Endodermal cell (in vitro differentiated cells): ENCODE data around the gene LAMP1. TPM values are rescaled to one million over a fixed set of nuclear protein-coding genes. Genes with fewer than 3 reads are reported as not detected.

Experiments
- DNase-seq: peaks from one replicate; pipeline ENCODE4 v3.0.0-alpha.2; 2017
- H3K27ac ChIP-seq: 2 replicates; pipeline ENCODE4 v1.5.1; 2013; ENCODE audit warnings: mild to moderate bottlenecking, low read depth, low read length, moderate library complexity
- H3K27me3 ChIP-seq: 2 replicates; pipeline ENCODE4 v1.6.1; 2013; ENCODE audit warnings: mild to moderate bottlenecking, low read length, moderate library complexity; ENCODE audit not compliant: insufficient read depth, control insufficient read depth, poor library complexity, severe bottlenecking
- H3K36me3 ChIP-seq: 2 replicates; pipeline ENCODE4 v1.7.0; 2013; ENCODE audit warnings: mild to moderate bottlenecking, low read length, moderate library complexity; ENCODE audit not compliant: control insufficient read depth, insufficient read depth
- H3K4me1 ChIP-seq: one replicate; pipeline ENCODE4 v1.7.0; 2013; ENCODE audit warnings: low read length; ENCODE audit not compliant: control insufficient read depth, insufficient read depth
- H3K4me3 ChIP-seq: 2 replicates; pipeline ENCODE4 v1.5.1; 2013; ENCODE audit warnings: mild to moderate bottlenecking, low read length, moderate library complexity
- H3K9ac ChIP-seq: 2 replicates; pipeline ENCODE4 v1.6.1; 2013; ENCODE audit warnings: mild to moderate bottlenecking, low read length, moderate library complexity; ENCODE audit not compliant: poor library complexity, severe bottlenecking; ENCODE audit errors: extremely low read depth
- H3K9me3 ChIP-seq: 2 replicates; pipeline ENCODE4 v1.6.1; 2013; ENCODE audit warnings: mild to moderate bottlenecking, low read length, moderate library complexity; ENCODE audit not compliant: control insufficient read depth
- H3K27ac Mint-ChIP-seq: 2 replicates; pipeline ENCODE4 v1.8.0; 2020; ENCODE audit warnings: mixed read lengths
- H3K27me3 Mint-ChIP-seq: 2 replicates; pipeline ENCODE4 v1.8.0; 2021; ENCODE audit warnings: mild to moderate bottlenecking, mixed read lengths; ENCODE audit not compliant: insufficient read depth
- H3K36me3 Mint-ChIP-seq: 2 replicates; pipeline ENCODE4 v1.8.0; 2020; ENCODE audit warnings: low read depth, mixed read lengths
- H3K4me1 Mint-ChIP-seq: 2 replicates; pipeline ENCODE4 v1.8.0; 2020; ENCODE audit warnings: mixed read lengths
- H3K4me3 Mint-ChIP-seq: 2 replicates; pipeline ENCODE4 v1.8.0; 2020; ENCODE audit warnings: mild to moderate bottlenecking, moderate library complexity, mixed read lengths
- H3K9me3 Mint-ChIP-seq: 2 replicates; pipeline ENCODE4 v1.8.0; 2020; ENCODE audit warnings: mild to moderate bottlenecking, mixed read lengths
- WGBS, 2 experiments: methylation state at CpG; one replicate each; pipeline versions ENCODE4 v1.1.5 to v1.1.7; 2013; ENCODE audit warnings: missing lambda C conversion rate in 2 of 2, mixed read lengths in 1 of 2; ENCODE audit not compliant: insufficient coverage in 1 of 2, insufficient read length in 1 of 2; 5-methylcytosine and 5-hydroxymethylcytosine counted together
- total RNA-seq, 2 donors: library from RNA; stranded (reverse); fragmentation: NEBNext Ultra II Directional in 1 of 2; extraction: Animal tissue kit (Norgen Biotek cat#: 25700) in 1 of 2; gene quantifications; 2 replicates in 1 of 2; 3 replicates in 1 of 2; pipeline ENCODE4 v1.2.1, GENCODE V29; 2021
- TF ChIP-seq, protein P1 (sequence below): fragments of 200-600 bp; sonication (generic); conservative IDR thresholded peaks from 2 replicates; pipeline ENCODE4 v1.5.0; 2021; ENCODE audit warnings: antibody characterized with exemption, mild to moderate bottlenecking

The LAMP1 gene
- total RNA-seq, 2 donors from 2014 or later, result 153 to 160 TPM

GRCh38 chr13:113333076-113333475, 36.0 kb downstream of the LAMP1 start:
- no peaks in the 10 kb centered on the region for H3K27me3 ChIP-seq
- no peaks in the 10 kb centered on the region for H3K4me1 Mint-ChIP-seq
- no peaks in the 10 kb centered on the region for H3K4me1 ChIP-seq
- 94 to 97% methylated on average over 13 to 14 of the region's 14 CpGs for WGBS, 2 experiments
- TF ChIP-seq, protein P1, sequence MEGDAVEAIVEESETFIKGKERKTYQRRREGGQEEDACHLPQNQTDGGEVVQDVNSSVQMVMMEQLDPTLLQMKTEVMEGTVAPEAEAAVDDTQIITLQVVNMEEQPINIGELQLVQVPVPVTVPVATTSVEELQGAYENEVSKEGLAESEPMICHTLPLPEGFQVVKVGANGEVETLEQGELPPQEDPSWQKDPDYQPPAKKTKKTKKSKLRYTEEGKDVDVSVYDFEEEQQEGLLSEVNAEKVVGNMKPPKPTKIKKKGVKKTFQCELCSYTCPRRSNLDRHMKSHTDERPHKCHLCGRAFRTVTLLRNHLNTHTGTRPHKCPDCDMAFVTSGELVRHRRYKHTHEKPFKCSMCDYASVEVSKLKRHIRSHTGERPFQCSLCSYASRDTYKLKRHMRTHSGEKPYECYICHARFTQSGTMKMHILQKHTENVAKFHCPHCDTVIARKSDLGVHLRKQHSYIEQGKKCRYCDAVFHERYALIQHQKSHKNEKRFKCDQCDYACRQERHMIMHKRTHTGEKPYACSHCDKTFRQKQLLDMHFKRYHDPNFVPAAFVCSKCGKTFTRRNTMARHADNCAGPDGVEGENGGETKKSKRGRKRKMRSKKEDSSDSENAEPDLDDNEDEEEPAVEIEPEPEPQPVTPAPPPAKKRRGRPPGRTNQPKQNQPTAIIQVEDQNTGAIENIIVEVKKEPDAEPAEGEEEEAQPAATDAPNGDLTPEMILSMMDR, result no peak
- DNase-seq, result no peak
- H3K4me3 Mint-ChIP-seq, result no peak overlapping the region
- H3K27me3 Mint-ChIP-seq, result no peaks in the 10 kb centered on the region
- no peaks in the 10 kb centered on the region for H3K9me3 Mint-ChIP-seq
- H3K27ac Mint-ChIP-seq, result peak overlapping the region; percentile 48
- H3K9me3 ChIP-seq, result no peaks in the 10 kb centered on the region
- H3K36me3 ChIP-seq, result no peaks in the 10 kb centered on the region
- H3K4me3 ChIP-seq, result no peak overlapping the region
- H3K27ac ChIP-seq, result no peak overlapping the region
- H3K9ac ChIP-seq, result no peak overlapping the region
- peaks cover 45% of the 10 kb centered on the region for H3K36me3 Mint-ChIP-seq

DNA sequence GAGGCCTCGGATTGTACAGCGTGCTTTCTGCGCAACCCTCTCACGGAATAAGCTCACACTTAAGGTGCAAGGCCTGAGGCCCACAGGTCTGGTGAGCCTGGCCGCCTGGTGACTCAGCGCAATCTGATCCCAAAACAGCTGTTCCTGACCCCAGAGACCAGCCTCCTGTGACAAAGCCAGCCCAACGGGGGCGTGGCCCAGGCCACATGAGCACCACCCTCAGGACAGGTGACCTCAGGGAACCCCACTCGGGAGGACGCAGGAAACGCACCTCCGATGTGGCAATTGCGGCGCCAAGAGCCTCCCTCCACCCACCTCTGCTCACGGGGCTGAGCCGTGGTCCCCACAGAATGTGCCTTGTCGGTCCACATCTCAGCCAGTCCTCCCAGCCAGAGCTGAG, 40.5 kb downstream of the LAMP1 start:
- DNase-seq, result peak; percentile 89
- peaks cover 54% of the 10 kb centered on the region for H3K36me3 Mint-ChIP-seq

DNA sequence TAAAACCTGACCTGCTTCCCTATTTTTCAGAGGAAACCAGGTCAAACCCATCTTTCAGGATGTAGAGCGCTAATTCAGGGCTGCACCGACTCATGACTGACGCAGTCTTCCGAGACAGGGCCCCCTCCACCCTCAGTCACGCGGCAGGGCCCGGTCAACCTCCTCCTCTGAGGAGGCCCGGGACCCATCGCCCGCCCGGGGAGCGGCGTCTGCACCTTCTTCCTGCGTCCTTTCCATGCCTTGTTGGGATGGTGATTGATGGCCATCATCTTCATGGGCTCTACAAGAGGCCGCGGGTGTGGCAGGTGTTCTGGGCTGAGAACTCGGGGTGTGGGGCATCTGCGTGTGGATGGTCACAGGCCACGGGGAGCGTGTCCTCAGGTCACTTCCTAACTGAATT, 40.9 kb downstream of the LAMP1 start:
- Histone ChIP-seq H3K4me3 (no peak overlapping the region), H3K9me3 (no peaks in the 10 kb centered on the region), H3K9ac (no peak overlapping the region), H3K27me3 (no peaks in the 10 kb centered on the region), H3K4me1 (no peaks in the 10 kb centered on the region), H3K27ac (no peak overlapping the region), H3K36me3 (peaks cover 6% of the 10 kb centered on the region)
- peaks cover 54% of the 10 kb centered on the region for H3K36me3 Mint-ChIP-seq
- H3K4me1 Mint-ChIP-seq, result no peaks in the 10 kb centered on the region
- no peak overlapping the region for H3K4me3 Mint-ChIP-seq
- H3K9me3 Mint-ChIP-seq, result no peaks in the 10 kb centered on the region
- TF ChIP-seq, protein P1, result no peak
- peak overlapping the region; percentile 21 for H3K27ac Mint-ChIP-seq
- H3K27me3 Mint-ChIP-seq, result no peaks in the 10 kb centered on the region
- DNase-seq, result no peak
- WGBS, 2 experiments, result 96 to 97% methylated on average over 5 to 20 of the region's 20 CpGs

More for the DNA sequence above, 40.5 kb downstream of the LAMP1 start:
- no peaks in the 10 kb centered on the region for H3K27me3 ChIP-seq
- no peaks in the 10 kb centered on the region for H3K9me3 ChIP-seq
- no peaks in the 10 kb centered on the region for H3K4me1 Mint-ChIP-seq
- H3K4me1 ChIP-seq, result no peaks in the 10 kb centered on the region
- peak overlapping the region; percentile 21 for H3K27ac Mint-ChIP-seq
- 79 to 87% methylated on average over 15 to 17 of the region's 17 CpGs for WGBS, 2 experiments
- H3K9ac ChIP-seq, result no peak overlapping the region
- H3K4me3 ChIP-seq, result no peak overlapping the region
- TF ChIP-seq, protein P1, result no peak
- no peaks in the 10 kb centered on the region for H3K9me3 Mint-ChIP-seq
- H3K36me3 ChIP-seq, result peaks cover 6% of the 10 kb centered on the region
- H3K4me3 Mint-ChIP-seq, result no peak overlapping the region
- H3K27me3 Mint-ChIP-seq, result no peaks in the 10 kb centered on the region
- H3K27ac ChIP-seq, result no peak overlapping the region
